HEK293T (cell line): ENCODE data around the gene DNAL4.

Experiments
- CTCF ChIA-PET: fragments of 350-600 bp; formaldehyde crosslinking; extraction: SDS; loops from one replicate; lab custom pipeline; 2021; ENCODE audit warnings: antibody characterized with exemption, inconsistent platforms; lab: Yijun Ruan, JAX
- POLR2A ChIA-PET: fragments of 350-600 bp; formaldehyde crosslinking; extraction: SDS; loops from one replicate; lab custom pipeline; 2020; ENCODE audit warnings: antibody characterized with exemption, inconsistent platforms; lab: Yijun Ruan, JAX
- DNase-seq: peaks from one replicate; pipeline ENCODE4 v3.0.0; 2012; ENCODE audit warnings: mixed read lengths; ENCODE audit errors: extremely low spot score
- ARNT ChIP-seq: fragments of 450-650 bp; IDR thresholded peaks from 2 replicates; pipeline ENCODE4 v1.6.1; 2017; ENCODE audit warnings: mild to moderate bottlenecking
- BHLHE40 ChIP-seq: fragments of 450-650 bp; IDR thresholded peaks from 2 replicates; pipeline ENCODE4 v1.6.1; 2016; ENCODE audit warnings: mild to moderate bottlenecking, moderate library complexity, borderline replicate concordance
- CTBP1 ChIP-seq: fragments of 450-650 bp; IDR thresholded peaks from 2 replicates; pipeline ENCODE4 v1.6.1; 2016; ENCODE audit warnings: borderline replicate concordance
- ELF4 ChIP-seq: fragments of 450-650 bp; IDR thresholded peaks from 2 replicates; pipeline ENCODE4 v1.6.1; 2017; ENCODE audit warnings: antibody characterized with exemption
- FOXA1 ChIP-seq: fragments of 450-650 bp; IDR thresholded peaks from 2 replicates; pipeline ENCODE4 v1.6.1; 2016; ENCODE audit warnings: mild to moderate bottlenecking
- FOXK2 ChIP-seq: fragments of 450-650 bp; IDR thresholded peaks from 2 replicates; pipeline ENCODE4 v1.6.1; 2016; ENCODE audit warnings: mild to moderate bottlenecking
- FOXM1 ChIP-seq: fragments of 450-650 bp; IDR thresholded peaks from 2 replicates; pipeline ENCODE4 v1.6.1; 2017; ENCODE audit warnings: mild to moderate bottlenecking, borderline replicate concordance
- HDGF ChIP-seq: fragments of 450-650 bp; IDR thresholded peaks from 2 replicates; pipeline ENCODE4 v1.6.1; 2017; ENCODE audit warnings: antibody characterized with exemption, borderline replicate concordance
- L3MBTL2 ChIP-seq: fragments of 450-650 bp; conservative IDR thresholded peaks from 2 replicates; pipeline ENCODE4 v1.6.1; 2016; ENCODE audit warnings: mild to moderate bottlenecking
- LEF1 ChIP-seq: fragments of 450-650 bp; IDR thresholded peaks from 2 replicates; pipeline ENCODE4 v1.6.1; 2017; ENCODE audit warnings: mild to moderate bottlenecking, borderline replicate concordance
- NFRKB ChIP-seq: fragments of 450-650 bp; IDR thresholded peaks from 2 replicates; pipeline ENCODE4 v1.6.1; 2016; ENCODE audit warnings: mild to moderate bottlenecking, moderate library complexity
- PKNOX1 ChIP-seq: fragments of 450-650 bp; IDR thresholded peaks from 2 replicates; pipeline ENCODE4 v1.6.1; 2016
- SP1 ChIP-seq: fragments of 450-650 bp; IDR thresholded peaks from 2 replicates; pipeline ENCODE4 v1.6.1; 2017
- SUZ12 ChIP-seq: fragments of 450-650 bp; IDR thresholded peaks from 2 replicates; pipeline ENCODE4 v1.6.1; 2016; ENCODE audit warnings: mild to moderate bottlenecking
- TARDBP ChIP-seq: fragments of 450-650 bp; IDR thresholded peaks from 2 replicates; pipeline ENCODE4 v1.6.1; 2016
- ZNF384 ChIP-seq: fragments of 450-650 bp; IDR thresholded peaks from 2 replicates; pipeline ENCODE4 v1.6.1; 2016

Gene DNAL4

DNA sequence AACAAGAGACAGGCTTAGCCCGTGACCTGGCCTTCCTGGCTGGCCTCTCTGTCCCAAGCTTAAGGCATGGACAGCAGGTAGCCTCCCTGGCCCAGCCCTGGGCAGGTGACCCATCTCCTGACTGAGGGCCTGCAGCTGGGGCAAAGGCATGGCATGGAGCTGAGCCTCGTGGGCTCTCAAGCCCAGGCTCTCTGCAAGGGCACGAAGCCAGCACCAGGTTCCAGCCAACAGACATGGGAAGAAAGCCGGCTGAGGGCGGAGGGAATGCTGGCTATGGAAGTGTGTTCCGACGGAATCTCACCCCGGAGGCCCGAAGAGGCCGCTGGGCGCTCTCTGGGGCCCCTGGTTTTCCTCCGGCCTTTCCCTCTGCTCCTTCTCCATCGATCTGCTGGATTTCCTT lies 12.9 kb downstream of the DNAL4 start:
- TF ChIP-seq HDGF (no peak), ZNF384 (no peak), FOXA1 (no peak), ARNT (no peak), SP1 (no peak), SUZ12 (no peak), FOXM1 (no peak), LEF1 (no peak), NFRKB (no peak), BHLHE40 (no peak), CTBP1 (no peak), TARDBP (no peak), FOXK2 (no peak)
- ChIA-PET CTCF (no interaction called here), POLR2A (no interaction called here)
- no peak for DNase-seq

DNA sequence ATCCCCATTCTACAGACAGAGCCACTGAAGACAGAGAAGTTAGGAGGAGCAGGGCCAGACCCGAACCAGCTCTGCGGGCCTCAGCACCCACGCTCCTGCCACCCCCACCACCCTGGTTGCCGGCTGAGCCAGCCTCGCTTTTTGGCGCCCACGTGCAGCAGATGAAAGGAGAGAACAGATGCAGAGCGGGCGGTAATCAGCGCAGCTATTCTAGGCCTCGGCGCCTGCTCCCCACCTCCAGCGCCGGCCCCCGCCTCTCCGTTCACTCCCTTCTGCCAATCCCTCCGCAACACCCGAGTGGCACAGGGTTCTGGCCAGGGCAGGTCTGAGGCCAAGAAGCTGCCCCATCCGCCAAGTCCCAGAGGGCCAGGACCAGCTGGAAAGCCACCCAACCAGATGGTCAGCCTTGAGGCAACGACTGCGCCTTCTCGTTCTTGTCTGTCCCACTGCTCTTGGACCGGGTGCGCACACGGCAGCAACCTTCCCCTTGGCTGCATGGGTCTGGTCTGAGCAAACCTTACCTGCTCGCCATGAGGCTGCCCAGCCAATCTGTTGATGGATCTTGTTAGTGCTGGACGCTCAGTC lies 16.8 kb downstream of the DNAL4 start:
- POLR2A ChIA-PET: no interaction called here
- CTCF ChIA-PET: interaction anchor here (1.3 kb wide), 1 partner anchor 11 kb away, joined by 4 read pairs; no protein-coding TSS in a partner anchor

GRCh38 chr22:38776086-38776485 lies 17.9 kb downstream of the DNAL4 start:
- no peak for TF ChIP-seq LEF1
- TF ChIP-seq ELF4: no peak
- no peak for TF ChIP-seq BHLHE40
- no peak for TF ChIP-seq ZNF384
- TF ChIP-seq L3MBTL2: no peak
- no peak for TF ChIP-seq SP1
- TF ChIP-seq HDGF: no peak
- TF ChIP-seq PKNOX1: no peak
- TF ChIP-seq TARDBP: no peak
- ChIA-PET POLR2A (no interaction called here), CTCF (interaction anchor here (1.3 kb wide), 1 partner anchor 10 kb away, joined by 4 read pairs; no protein-coding TSS in a partner anchor)
- no peak for DNase-seq

More for the DNA sequence above, 16.8 kb downstream of the DNAL4 start:
- DNase-seq: no peak
- no peak for TF ChIP-seq PKNOX1
- no peak for TF ChIP-seq TARDBP
- no peak for TF ChIP-seq L3MBTL2
- TF ChIP-seq CTBP1: no peak
- no peak for TF ChIP-seq FOXM1
- no peak for TF ChIP-seq FOXA1
- TF ChIP-seq SUZ12: no peak
- no peak for TF ChIP-seq NFRKB
- TF ChIP-seq SP1: no peak
- TF ChIP-seq ARNT: no peak
- no peak for TF ChIP-seq FOXK2
- TF ChIP-seq BHLHE40: no peak
- TF ChIP-seq HDGF: no peak
- TF ChIP-seq ELF4: no peak
- TF ChIP-seq LEF1: no peak
- TF ChIP-seq ZNF384: no peak

- no peak for DNase-seq
- ChIA-PET POLR2A (no interaction called here), CTCF (no interaction called here)
- TF ChIP-seq FOXA1: no peak
- no peak for TF ChIP-seq ARNT
- no peak for TF ChIP-seq ELF4
- TF ChIP-seq PKNOX1: no peak
- TF ChIP-seq CTBP1: no peak
- TF ChIP-seq HDGF: no peak
- TF ChIP-seq SP1: no peak
- no peak for TF ChIP-seq LEF1
- no peak for TF ChIP-seq BHLHE40
- TF ChIP-seq SUZ12: no peak
Observed at GRCh38 chr22:38775656-38776055, 18.3 kb downstream of the DNAL4 start.

DNA sequence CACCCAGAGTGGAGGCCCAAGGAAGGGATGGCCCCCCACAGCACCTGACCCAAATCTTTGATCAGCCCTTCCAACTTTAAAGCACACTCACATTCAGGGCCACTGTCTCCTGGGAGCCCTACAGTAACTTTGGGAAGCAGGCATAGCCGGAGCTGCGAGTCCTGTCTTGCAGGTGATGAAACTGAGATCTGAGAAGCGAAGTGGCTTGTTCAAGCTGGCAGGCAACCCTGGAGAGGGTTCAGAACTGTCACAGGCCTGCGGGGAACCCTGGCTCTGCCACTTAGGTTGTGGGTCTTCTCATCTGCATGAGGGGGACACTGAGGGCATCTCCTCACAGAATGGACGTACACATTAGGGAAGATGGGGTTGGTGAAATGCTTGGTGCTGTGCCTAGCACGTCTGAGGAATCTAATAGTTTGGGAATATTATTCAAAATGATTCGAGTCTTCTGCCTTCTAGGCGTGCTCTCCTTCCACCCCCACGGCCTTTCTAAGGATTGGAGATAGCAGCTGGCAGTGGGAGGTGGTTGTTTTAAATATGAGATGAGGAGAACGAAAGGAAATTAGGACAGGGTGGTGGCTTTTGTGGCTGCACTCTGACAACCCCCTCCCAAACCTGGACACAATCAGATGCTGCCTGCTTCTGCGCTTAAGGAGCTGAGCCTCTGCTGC lies 19.3 kb downstream of the DNAL4 start:
- POLR2A ChIA-PET: no interaction called here

More for the DNA sequence above, 19.3 kb downstream of the DNAL4 start:
- TF ChIP-seq FOXM1 (no peak), L3MBTL2 (no peak), BHLHE40 (no peak), PKNOX1 (no peak), ARNT (no peak), SP1 (no peak), HDGF (no peak), CTBP1 (no peak), TARDBP (no peak), ELF4 (no peak), NFRKB (no peak), LEF1 (no peak), ZNF384 (no peak), FOXA1 (no peak), SUZ12 (no peak), FOXK2 (no peak)
- DNase-seq: no peak
- CTCF ChIA-PET: no interaction called here
